Measurements from ENCODE around the gene UMAD1.

Gene UMAD1
- long read RNA-seq, partial matches to known transcripts = 5 of 53 reads
- long read RNA-seq, other reads (novel, unspliced or antisense) = 46 of 53 reads

GRCh38 chr7:7640221-7641128 lies at the start of gene UMAD1:
Gene UMAD1, plus strand, starts transcription at chr7:7640752. Its CDS starts 32,620 bp downstream, at chr7:7673372.
- peak; percentile 95 to 100 for DNase-seq (ENCODE audit: low read depth in 1 of 2, low spot score in 1 of 2)
- Histone ChIP-seq H3K27me3 (ENCODE audit: insufficient read depth, poor library complexity, severe bottlenecking) (no peaks in the 10 kb centered on the region), H3K4me3 (replicated peaks; ENCODE audit: insufficient read depth, low read length) (peak within 1 kb of the TSS; percentile 81), H3K27ac (replicated peaks) (peak within 1 kb of the TSS; percentile 81)
- TF ChIP-seq, protein P1, sequence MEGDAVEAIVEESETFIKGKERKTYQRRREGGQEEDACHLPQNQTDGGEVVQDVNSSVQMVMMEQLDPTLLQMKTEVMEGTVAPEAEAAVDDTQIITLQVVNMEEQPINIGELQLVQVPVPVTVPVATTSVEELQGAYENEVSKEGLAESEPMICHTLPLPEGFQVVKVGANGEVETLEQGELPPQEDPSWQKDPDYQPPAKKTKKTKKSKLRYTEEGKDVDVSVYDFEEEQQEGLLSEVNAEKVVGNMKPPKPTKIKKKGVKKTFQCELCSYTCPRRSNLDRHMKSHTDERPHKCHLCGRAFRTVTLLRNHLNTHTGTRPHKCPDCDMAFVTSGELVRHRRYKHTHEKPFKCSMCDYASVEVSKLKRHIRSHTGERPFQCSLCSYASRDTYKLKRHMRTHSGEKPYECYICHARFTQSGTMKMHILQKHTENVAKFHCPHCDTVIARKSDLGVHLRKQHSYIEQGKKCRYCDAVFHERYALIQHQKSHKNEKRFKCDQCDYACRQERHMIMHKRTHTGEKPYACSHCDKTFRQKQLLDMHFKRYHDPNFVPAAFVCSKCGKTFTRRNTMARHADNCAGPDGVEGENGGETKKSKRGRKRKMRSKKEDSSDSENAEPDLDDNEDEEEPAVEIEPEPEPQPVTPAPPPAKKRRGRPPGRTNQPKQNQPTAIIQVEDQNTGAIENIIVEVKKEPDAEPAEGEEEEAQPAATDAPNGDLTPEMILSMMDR (IDR thresholded peaks at IDR 0.05; ENCODE audit: insufficient read depth, low read length) = no peak
- TF ChIP-seq REST (IDR thresholded peaks at IDR 0.05; ENCODE audit: insufficient replicate concordance, low read depth) (peak; percentile 68), SPI1 (IDR thresholded peaks at IDR 0.05; ENCODE audit: borderline replicate concordance, low read depth) (peak; percentile 25; the same call in 1 of the 2 replicates), POLR2AphosphoS5 (IDR thresholded peaks at IDR 0.05; ENCODE audit: low read depth) (peak; percentile 87), GABPA (IDR thresholded peaks at IDR 0.05; ENCODE audit: low read depth) (peak; percentile 83)

GRCh38 chr7:7595451-7595850 lies 45.1 kb upstream of the UMAD1 start:
- H3K27me3 ChIP-seq (ENCODE audit: insufficient read depth, poor library complexity, severe bottlenecking) = no peaks in the 10 kb centered on the region
- H3K27ac ChIP-seq (replicated peaks) = no peak overlapping the region
- no peak for DNase-seq (ENCODE audit: low read depth in 1 of 2, low spot score in 1 of 2)
- no peak overlapping the region for H3K4me3 ChIP-seq (replicated peaks; ENCODE audit: insufficient read depth, low read length)
- TF ChIP-seq GABPA (IDR thresholded peaks at IDR 0.05; ENCODE audit: low read depth) (no peak), SPI1 (IDR thresholded peaks at IDR 0.05; ENCODE audit: borderline replicate concordance, low read depth) (no peak)

DNA sequence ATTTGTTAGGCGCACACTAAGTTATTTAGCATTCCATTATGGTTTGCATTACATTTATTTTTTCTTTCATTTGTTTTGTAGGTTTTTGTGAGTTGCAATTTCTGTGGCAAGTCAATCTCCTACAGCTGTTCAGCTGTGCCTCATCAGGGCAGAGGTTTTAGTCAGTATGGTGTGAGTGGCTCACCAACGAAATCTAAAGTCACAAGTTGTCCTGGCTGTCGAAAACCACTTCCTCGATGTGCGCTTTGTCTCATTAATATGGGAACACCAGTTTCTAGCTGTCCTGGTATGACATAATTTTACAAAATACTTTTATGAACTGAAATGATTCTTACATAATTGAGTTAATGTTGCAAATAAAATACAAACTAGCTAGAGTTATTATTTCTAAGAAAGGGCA lies 44.4 kb upstream of the UMAD1 start:
- peak in 1 of 2 experiments; percentile 37 for DNase-seq (ENCODE audit: low read depth in 1 of 2, low spot score in 1 of 2)

More for the DNA sequence above, 44.4 kb upstream of the UMAD1 start:
- Histone ChIP-seq H3K27me3 (ENCODE audit: insufficient read depth, poor library complexity, severe bottlenecking) (no peaks in the 10 kb centered on the region), H3K4me3 (replicated peaks; ENCODE audit: insufficient read depth, low read length) (no peak overlapping the region), H3K27ac (replicated peaks) (no peak overlapping the region)
- no peak for TF ChIP-seq GABPA (IDR thresholded peaks at IDR 0.05; ENCODE audit: low read depth)
- TF ChIP-seq, protein P1 (IDR thresholded peaks at IDR 0.05; ENCODE audit: insufficient read depth, low read length) = no peak
- TF ChIP-seq POLR2AphosphoS5 (IDR thresholded peaks at IDR 0.05; ENCODE audit: low read depth) = no peak
- no peak for TF ChIP-seq REST (IDR thresholded peaks at IDR 0.05; ENCODE audit: insufficient replicate concordance, low read depth)
- no peak for TF ChIP-seq SPI1 (IDR thresholded peaks at IDR 0.05; ENCODE audit: borderline replicate concordance, low read depth)

Measured in HL-60 (cell line).